Measurements from ENCODE around the gene TNFRSF1B. TPM values are rescaled to one million over a fixed set of nuclear protein-coding genes. Genes with fewer than 3 reads are reported as not detected.

TNFRSF1B gene
- total and polyA plus RNA-seq, 9 of the 15 experiments (the other 6 are each of a cell fraction or from before 2014, with no cell fraction given): 8.8 to 91.3 (median 36.0) TPM

DNA sequence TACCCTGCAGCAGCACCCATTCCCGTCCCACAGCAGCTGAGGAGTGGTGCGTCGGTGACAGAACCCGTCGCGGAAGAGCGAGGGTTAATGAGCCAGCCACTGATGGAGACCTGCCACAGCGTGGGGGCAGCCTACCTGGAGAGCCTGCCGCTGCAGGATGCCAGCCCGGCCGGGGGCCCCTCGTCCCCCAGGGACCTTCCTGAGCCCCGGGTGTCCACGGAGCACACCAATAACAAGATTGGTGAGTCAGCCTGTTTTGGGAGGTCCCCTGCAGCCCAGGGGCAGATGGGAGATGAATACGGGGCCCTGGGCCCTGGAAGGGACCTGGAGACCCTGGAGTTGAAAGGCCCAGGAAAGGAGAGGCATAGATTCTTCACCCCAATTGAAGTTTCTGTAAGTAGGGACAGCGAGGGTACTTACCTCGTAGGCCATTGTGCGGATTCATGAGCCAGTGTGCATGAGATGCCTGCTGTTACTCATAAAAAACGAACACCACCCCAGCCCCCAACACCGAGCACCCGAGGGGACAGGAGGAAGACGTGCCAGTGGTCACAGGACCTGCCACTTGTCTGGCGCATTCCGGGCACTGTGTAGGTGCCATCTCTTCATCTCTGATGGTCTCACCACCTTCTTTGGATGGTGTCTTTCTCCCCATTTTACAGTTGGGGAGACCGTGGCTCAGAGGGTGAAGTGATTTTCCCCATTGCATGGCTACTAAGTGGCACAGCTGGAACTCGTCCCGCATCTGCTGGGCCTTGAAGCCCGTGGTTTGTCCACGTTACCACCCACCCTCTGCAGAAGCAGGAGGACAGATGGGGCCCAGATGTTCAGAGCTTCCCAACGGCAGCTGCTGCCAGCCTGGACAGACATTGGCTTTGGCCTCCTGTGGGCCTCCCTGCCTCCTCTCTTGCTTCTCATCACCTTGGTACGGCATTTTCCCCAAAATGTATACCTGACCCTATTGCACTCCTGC lies 28.3 kb upstream of the TNFRSF1B start:
- BruUV-seq (replicated peaks): no TSS peak
- ChIA-PET POLR2A (interaction anchor here (0.6 to 2.0 kb wide), 6 partner anchors 9 to 231 kb away, joined by 3 to 7 read pairs (median 4); no protein-coding TSS in a partner anchor), CTCF (ENCODE audit: low intra/inter-chr PET ratio) (no interaction called here)
- Histone ChIP-seq H3K4me1 (replicated peaks in 1 of 2; ENCODE audit: control insufficient read depth in 2 of 2, insufficient read depth in 2 of 2, low read length in 2 of 2) (peaks cover 2 to 32% of the 10 kb centered on the region in 2 experiments; a peak in 2 of 5 replicates), H3K9me3 (replicated peaks; ENCODE audit: control insufficient read depth, insufficient read depth, low read depth, low read length) (no peaks in the 10 kb centered on the region), H3K4me3 (no peak overlapping the region), H3K4me2 (ENCODE audit: insufficient read depth, low read length) (no peak overlapping the region), H3K27ac (ENCODE audit: extremely low read depth, low read depth, low read length) (no peak overlapping the region), H3K9ac (ENCODE audit: insufficient read depth in 1 of 2, low read depth in 2 of 2, low read length in 2 of 2) (peak overlapping the region in 1 of 2 experiments; percentile 27; a peak in 2 of 4 replicates), H3K36me3 (ENCODE audit: control insufficient read depth, insufficient read depth, low read length) (peaks cover 27% of the 10 kb centered on the region; the same call in 1 of the 3 replicates), H3K9me1 (ENCODE audit: control insufficient read depth, insufficient read depth, low read length) (no peaks in the 10 kb centered on the region), H3K27me3 (ENCODE audit: control insufficient read depth in 2 of 2, insufficient read depth in 2 of 2, low read length in 2 of 2) (no peaks in the 10 kb centered on the region), H2AFZ (ENCODE audit: low read depth, low read length) (no peak overlapping the region), H4K20me1 (replicated peaks; ENCODE audit: control insufficient read depth, insufficient read depth, low read length) (no peaks in the 10 kb centered on the region), H3K79me2 (ENCODE audit: control insufficient read depth, insufficient read depth, low read length) (no peaks in the 10 kb centered on the region)
- 81% methylated on average over 31 of the region's 31 CpGs for WGBS (ENCODE audit: insufficient coverage, low coverage, missing lambda C conversion rate)
- ATAC-seq (no peak), FAIRE-seq (no peak), DNase-seq (ENCODE audit: extremely low read depth in 1 of 4, low spot score in 3 of 4) (no peak)
- intact Hi-C loops (cut with micrococcal nuclease): no loop called here
- in situ Hi-C loops (cut with MboI): no loop called here
- TF ChIP-seq MTA1 (IDR thresholded peaks at IDR 0.05; ENCODE audit: borderline replicate concordance): no peak
- TF ChIP-seq, protein P1, sequence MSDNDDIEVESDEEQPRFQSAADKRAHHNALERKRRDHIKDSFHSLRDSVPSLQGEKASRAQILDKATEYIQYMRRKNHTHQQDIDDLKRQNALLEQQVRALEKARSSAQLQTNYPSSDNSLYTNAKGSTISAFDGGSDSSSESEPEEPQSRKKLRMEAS (CRISPR knock-in tag; IDR thresholded peaks at IDR 0.05): no peak
- no peak for TF ChIP-seq NFIX (CRISPR knock-in tag; IDR thresholded peaks at IDR 0.05; ENCODE audit: low read depth)
- no peak for TF ChIP-seq BCL6 (CRISPR knock-in tag; IDR thresholded peaks at IDR 0.05)
- TF ChIP-seq, protein P2, sequence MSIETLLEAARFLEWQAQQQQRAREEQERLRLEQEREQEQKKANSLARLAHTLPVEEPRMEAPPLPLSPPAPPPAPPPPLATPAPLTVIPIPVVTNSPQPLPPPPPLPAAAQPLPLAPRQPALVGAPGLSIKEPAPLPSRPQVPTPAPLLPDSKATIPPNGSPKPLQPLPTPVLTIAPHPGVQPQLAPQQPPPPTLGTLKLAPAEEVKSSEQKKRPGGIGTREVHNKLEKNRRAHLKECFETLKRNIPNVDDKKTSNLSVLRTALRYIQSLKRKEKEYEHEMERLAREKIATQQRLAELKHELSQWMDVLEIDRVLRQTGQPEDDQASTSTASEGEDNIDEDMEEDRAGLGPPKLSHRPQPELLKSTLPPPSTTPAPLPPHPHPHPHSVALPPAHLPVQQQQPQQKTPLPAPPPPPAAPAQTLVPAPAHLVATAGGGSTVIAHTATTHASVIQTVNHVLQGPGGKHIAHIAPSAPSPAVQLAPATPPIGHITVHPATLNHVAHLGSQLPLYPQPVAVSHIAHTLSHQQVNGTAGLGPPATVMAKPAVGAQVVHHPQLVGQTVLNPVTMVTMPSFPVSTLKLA (conservative IDR thresholded peaks at IDR 0.05): no peak
- no peak for TF ChIP-seq TEAD4 (IDR thresholded peaks at IDR 0.05; ENCODE audit: low read length)
- TF ChIP-seq TEAD4 (CRISPR knock-in tag; IDR thresholded peaks at IDR 0.05; ENCODE audit: borderline replicate concordance): no peak
- TF ChIP-seq, protein P3, sequence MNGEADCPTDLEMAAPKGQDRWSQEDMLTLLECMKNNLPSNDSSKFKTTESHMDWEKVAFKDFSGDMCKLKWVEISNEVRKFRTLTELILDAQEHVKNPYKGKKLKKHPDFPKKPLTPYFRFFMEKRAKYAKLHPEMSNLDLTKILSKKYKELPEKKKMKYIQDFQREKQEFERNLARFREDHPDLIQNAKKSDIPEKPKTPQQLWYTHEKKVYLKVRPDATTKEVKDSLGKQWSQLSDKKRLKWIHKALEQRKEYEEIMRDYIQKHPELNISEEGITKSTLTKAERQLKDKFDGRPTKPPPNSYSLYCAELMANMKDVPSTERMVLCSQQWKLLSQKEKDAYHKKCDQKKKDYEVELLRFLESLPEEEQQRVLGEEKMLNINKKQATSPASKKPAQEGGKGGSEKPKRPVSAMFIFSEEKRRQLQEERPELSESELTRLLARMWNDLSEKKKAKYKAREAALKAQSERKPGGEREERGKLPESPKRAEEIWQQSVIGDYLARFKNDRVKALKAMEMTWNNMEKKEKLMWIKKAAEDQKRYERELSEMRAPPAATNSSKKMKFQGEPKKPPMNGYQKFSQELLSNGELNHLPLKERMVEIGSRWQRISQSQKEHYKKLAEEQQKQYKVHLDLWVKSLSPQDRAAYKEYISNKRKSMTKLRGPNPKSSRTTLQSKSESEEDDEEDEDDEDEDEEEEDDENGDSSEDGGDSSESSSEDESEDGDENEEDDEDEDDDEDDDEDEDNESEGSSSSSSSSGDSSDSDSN (IDR thresholded peaks at IDR 0.05; ENCODE audit: borderline replicate concordance in 1 of 2, low read depth in 2 of 2, low read length in 2 of 2): no peak
- TF ChIP-seq MYC (IDR thresholded peaks at IDR 0.05; ENCODE audit: low read depth, low read length): no peak
- TF ChIP-seq MYC (CRISPR knock-in tag; IDR thresholded peaks at IDR 0.05; ENCODE audit: borderline replicate concordance, low read depth): no peak
- TF ChIP-seq ZNF408 (CRISPR knock-in tag; IDR thresholded peaks at IDR 0.05; ENCODE audit: low read depth): no peak
- no peak for TF ChIP-seq ZNF174 (CRISPR knock-in tag; IDR thresholded peaks at IDR 0.05)
- no peak for TF ChIP-seq ARHGAP35 (IDR thresholded peaks at IDR 0.05; ENCODE audit: partially characterized antibody)
- TF ChIP-seq CCNT2 (IDR thresholded peaks at IDR 0.05; ENCODE audit: borderline replicate concordance, extremely low read depth, insufficient read length, low read depth, low read length): no peak
- TF ChIP-seq KAT7 (CRISPR knock-in tag; IDR thresholded peaks at IDR 0.05; ENCODE audit: borderline replicate concordance): no peak
- TF ChIP-seq NUFIP1 (IDR thresholded peaks at IDR 0.05; ENCODE audit: partially characterized antibody): no peak
- TF ChIP-seq THRAP3 (IDR thresholded peaks at IDR 0.05; ENCODE audit: borderline replicate concordance): no peak
- no peak for TF ChIP-seq RAD51 (IDR thresholded peaks at IDR 0.05; ENCODE audit: borderline replicate concordance, low read depth)
